Activated T-cell treated with anti-CD3 and anti-CD28 coated beads, Interleukin-2, amount 50 U/mL, for 48 hours (primary cell): Measurements from ENCODE around the gene ZEB2.

Source experiments
- DNase-seq, 2 experiments: peaks; one replicate each; pipeline ENCODE4 v3.0.0-alpha.2; 2020

ZEB2 gene

DNA sequence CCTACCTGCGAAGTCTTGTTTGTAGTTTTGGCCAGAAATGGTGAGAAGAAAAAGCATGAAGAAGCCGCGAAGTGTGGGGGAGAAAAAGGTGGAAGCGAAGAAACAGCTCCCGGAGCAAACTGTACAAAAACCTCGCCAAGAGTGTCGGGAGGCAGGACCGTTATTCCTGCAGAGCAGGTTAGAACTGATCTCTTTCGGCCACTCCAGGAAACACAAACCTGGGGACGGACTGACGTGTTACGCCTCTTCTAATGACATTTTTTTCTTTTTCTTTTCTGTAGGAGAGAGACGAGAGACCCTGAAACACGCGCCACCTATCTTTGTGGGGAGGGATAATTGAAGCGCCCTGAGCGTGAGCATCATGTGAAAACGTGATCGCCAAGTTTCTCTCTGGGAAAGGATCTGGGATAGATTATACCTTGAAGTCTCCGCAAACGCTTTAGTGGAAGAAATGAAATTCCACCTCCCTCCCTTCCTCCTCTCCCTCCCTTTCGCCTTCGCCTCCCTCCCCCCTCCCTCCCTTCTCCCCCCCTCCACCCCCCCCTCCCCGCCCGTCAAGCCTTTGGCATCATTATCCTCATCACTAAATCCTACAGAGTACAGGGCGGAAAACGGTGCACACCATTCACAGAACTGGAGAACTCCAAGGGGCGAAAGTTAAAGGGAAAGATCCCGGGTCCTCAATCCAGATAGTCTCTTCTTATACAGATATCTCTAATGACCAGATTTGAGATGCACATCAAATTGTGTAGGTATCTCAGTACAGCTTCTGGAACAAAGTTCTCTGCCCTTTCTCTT is at the start of gene ZEB2:
TSS of gene ZEB2 (minus strand) at position 186 of the 798 bp plus-strand sequence. CDS start 2,769 bp downstream, outside the sequence.
- DNase-seq = peak in 1 of 2 experiments; percentile 50

DNA sequence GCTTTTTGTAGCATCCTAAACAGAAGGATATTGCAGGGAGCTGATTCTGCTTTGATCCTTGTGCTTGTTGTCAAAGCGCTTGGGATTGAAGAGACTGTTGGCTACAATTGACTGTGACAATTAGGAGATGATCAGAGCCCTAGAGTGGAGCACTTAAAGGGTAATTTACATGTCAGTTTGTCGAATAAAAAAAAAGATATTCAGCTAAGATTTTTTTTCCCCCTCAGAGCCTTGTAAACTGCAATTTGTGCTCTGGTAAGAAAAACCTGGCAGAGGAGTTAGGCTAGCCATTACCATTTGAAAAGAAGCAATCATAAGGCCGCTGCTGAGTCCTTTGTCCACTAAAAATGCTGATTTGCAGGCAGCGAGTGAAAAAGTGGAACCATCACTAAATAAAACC is 47.8 kb upstream of the ZEB2 start:
- DNase-seq = no peak

DNA sequence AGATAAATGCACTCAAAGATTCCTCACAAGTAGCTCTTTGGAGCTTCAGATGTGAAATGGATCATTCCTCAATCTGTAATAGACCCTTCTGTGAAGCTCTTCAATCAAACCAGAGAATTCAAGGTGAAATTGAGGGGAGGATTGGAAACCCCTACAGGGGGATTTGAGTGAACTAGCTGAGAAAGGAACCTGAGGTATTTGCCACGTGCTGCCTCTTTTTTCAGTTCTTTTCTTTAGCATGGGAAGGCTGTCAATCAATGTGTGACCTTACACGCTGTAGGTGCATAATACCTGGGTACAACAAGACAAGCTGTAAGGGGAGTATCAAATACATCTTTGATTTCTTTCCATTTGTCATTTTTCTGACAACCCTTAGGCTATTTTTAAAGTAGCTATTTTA is 46.5 kb upstream of the ZEB2 start:
- no peak for DNase-seq

DNA sequence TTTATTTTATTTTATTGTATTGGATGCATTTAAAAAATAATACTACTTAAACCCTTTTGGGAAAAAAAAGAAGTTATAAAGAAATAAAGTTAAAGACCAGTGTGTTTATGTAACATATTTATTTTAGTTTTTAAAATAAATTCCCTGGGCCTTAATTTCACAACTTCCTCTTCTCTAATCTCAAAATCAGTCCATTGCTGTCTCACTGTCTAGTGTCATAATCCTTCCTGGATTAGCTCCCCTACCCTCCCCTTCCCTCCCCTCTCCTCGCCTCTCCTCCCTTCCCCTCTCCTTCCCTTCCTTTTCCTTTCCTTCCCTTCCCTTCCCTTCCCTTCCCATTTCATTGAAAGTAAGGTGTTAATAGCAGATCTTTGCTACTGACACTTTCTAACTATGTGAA is 40.3 kb upstream of the ZEB2 start:
- DNase-seq = no peak

DNA sequence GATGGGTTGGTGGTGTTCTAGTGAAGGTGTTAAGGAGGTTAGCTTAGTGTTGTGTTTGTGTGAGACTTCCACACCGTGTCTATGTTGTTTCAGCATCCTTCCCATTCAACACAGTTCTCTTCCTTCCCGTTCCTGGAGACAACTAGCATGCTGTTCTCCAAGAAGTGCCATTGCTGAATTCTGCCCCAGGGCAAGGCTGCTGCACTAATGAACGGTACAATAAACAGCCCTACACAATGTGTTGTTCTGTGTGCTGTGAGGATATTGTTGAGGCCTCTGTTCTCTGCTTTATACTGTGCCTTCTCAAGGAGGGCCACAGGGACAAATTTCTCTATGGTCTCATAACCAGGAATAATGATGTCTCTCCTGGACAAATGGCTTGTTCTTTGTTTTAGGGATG is 39.8 kb upstream of the ZEB2 start:
- DNase-seq = no peak

DNA sequence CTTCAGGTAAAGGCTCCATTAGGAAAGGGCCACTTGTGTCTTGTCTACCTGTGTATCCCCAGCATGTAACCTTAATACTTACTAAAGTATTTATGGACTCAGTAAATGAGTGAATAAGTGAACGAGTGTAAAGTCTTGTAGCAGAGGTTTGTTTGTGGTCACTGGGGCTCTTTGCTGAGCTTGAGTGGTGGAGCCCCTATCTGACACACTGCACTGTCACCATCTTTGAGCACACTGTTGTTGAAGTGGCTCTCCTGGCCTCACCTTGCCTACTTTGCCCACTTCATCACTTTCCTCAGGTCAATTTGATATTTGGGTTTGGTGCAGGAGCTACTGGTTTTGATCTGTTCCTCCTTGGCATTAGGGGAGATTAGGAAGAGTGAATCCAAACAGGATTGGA is 39.3 kb upstream of the ZEB2 start:
- DNase-seq = no peak

DNA sequence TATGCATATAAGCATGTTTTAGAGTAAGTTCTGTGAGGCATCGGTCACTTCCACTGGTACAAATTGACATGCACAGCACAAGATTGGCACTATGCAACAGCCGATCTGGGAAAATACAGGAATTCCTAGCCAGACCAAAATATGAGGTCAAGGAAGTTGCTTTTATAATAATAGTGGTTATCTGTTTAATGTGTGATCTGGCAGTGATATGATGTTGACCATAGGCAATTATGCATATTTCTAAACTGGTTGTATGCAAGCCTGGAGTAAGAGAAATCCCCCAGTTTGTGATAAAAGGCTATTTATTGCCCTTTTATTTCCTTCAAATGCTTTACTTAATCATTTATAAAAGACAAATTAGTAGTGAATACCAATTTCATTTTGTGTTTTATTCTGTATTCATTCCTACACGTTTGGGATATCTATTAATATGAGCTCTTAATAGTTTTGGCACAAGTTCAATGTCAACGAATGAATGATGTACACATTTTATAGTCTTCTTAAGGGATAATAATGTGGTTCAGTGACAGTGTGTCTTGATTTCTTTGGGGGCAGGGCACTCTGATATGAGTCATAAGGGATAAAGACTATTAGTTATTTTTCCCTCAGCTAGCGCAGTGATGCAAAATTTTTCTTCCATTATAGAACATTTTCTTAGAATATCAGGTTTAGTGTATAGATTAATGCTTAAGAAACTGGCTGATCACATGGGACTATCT is 34.7 kb upstream of the ZEB2 start:
- DNase-seq = no peak

DNA sequence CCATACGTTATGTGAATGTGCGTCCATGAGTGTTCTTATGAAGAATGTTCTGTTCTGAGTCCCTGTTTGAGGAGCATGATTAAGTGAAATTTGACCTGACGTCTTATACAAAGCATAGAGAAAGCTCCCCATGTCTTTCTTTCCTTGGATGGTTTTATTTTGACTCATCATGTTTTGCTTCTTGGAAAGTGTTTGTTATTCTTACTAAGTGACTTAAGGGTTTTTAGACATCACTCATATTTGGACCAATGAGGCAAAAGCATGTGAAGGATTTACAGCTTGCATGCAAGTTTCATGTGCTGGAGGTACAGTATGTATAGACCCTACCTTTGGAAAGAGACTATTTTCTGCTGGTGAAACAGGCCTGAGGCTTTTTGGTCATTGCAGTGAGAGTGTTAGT is 33.5 kb upstream of the ZEB2 start:
- DNase-seq = no peak

DNA sequence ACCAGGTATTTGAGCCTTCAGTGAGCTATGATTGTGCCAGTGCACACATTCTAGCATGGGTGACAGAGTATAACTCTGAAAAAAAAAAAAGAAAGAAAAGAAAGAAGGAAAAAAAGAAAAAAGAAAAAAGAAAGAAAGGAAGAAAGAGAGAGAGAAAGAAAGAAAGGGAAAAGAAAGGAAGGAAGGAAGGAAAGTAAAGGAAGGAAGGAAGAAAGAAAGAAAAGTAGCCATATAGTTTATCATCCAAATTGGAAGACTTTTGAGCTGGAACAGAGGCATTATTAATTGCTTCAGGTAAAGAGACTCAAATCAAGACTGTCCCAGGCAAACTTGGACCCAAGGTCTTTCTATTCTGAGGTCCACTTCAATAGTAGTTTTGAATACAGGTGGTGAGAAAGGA is 32.9 kb upstream of the ZEB2 start:
- no peak for DNase-seq

DNA sequence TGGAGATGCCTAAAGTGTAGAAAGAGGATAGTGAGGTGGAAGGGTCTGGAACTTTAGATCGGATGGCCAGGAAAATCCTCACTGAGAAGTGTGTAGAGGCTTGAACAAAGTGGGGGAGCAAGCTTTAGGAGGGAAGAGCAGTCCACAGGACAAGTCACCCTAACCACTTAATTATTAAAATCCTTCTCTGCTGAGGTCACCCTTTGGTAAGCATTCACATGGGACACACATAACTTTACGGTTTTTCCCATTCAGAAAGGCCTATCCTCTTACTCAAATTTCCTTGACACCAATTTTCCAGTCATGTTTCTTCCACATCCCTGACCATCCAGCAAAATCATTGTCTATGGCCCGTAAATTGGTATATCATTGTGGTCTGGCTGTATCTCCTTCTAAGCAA is 31.0 kb upstream of the ZEB2 start:
- no peak for DNase-seq

DNA sequence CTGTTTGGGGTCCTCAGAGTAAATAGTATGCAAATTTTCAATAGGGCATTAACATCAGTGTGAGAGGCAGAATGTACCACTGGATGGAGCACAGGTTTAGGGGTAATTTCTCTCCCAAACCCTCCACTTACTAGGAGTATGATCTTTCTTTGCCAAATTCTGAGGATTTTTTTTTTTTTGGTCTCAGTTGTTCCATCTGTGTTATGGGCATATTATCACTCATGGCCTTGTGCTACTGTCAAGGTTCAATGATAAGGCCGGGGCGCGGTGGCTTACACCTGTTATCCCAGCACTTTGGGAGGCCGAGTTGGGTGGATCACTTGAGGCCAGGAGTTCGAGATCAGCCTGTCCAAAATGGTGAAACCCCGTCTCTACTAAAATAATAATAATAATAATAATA is 30.2 kb upstream of the ZEB2 start:
- DNase-seq = no peak

DNA sequence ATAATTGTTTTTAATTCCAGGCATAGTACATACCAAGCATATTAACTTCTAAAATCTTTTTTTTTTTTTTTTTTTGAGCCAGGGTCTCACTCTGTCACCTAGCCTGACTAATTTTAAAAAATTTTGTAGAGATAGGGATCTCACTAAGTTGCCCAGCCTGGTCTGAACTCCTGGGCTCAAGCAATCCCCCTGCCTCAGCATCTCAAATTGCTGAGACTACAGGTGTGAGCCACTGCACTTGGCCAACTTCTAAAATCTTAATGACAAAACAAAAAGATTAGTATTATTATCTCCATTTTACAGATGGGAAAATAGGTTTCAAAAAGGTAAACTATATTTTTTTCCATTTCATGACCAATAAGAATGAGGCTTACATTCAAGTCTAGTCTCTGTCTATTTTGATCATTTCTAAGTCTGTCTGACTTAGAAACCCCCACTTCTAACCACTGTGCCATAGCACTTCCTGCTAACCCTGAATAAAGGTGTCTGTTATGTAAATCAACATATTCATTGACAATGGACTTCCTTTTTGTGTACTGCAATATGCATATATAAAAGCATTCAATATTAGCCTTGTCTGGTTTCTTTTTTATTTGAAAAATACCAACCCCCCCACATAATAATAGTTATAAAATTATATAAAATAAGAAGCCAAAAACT is 28.7 kb upstream of the ZEB2 start:
- no peak for DNase-seq

DNA sequence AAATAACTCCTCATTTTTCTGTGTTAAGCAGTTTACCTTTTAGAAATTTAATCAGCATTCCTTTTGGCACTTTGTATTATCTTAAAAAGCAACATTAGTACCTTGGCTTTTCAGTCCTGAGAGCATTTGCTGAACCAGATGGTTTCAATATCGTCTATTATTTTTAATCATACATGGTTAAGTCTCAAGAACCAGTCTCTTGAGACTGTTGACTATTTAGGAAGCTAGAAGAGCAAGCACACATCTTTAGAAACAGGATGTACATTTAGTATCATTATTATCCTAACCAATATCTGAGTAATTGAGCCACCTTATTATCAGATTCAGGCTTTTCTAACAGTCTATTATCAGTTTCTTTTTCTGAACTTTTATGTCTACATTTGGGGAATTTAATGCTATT is 28.2 kb upstream of the ZEB2 start:
- no peak for DNase-seq

DNA sequence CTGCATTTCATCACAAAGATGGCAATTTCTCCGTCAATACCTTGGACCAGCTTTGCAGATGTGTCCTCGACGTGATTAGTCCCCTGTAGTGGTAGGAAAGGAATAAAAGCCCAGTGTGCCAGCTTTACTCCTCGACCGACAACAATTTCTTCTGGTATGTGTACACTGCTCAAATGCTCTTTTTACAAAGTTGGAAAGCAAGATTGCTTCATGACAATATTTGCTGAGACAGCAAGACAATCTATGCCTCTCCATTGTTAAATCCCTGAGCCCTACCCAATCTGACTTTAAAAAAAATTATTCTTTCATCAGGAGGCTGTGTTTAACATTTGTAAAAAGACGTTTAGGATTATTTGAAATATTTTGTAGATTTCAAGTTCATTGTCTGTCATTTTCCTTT is 27.6 kb upstream of the ZEB2 start:
- no peak for DNase-seq

DNA sequence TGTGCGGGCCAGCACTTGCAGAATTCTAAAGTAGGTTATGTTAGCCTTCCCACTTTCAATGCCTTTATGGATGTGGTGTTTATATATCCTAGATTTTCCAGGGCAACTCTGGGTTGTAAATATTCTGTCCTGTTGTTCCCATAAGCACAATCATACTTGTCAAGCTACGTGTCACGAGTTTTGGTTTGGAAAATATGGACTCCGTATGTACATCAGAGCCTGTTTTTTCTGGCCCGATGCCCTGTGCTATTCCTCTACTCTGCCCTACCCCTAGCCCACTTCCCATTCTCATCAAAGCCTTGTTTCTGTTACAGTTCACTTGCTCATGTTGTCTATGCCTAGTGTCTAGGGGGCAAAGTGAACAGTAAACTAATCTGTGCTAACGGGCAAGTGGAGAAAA is 27.0 kb upstream of the ZEB2 start:
- DNase-seq = no peak

DNA sequence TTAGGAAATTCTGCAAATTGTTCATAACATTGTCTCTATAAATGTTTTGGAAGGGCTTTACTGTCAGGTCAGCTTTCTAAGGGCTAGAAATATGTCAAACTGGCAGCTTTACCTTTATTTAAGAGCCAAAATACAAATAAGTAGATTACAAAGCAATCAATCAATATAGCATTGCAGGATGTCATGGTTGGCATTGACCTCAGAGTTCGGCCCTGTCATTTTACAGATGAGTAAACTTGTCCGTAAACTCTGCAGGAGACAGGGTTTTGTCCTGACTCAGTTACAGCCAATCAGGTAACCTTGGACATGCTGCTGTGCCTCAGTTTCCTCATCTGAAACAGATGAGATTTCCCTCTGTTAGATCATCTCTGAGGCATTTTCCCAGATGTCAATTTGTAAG is 25.9 kb upstream of the ZEB2 start:
- no peak for DNase-seq

DNA sequence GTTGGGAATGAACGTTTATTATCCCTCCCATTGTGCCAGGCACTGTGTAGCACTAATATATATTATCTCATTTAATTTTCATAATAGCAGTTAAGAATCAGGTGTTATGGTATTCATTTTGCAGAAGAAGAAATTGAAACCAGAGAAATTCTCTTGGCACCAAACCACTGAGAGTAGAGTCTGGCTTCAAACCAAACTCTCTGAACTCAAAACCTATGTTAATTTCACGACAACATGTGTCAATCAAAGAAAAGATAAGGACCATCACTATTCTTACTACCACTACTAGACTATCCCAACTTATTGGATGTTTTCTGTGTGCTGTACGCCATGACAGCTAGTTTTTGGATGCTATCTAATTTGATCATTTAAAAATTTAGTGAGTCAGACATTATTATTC is 24.1 kb upstream of the ZEB2 start:
- no peak for DNase-seq

DNA sequence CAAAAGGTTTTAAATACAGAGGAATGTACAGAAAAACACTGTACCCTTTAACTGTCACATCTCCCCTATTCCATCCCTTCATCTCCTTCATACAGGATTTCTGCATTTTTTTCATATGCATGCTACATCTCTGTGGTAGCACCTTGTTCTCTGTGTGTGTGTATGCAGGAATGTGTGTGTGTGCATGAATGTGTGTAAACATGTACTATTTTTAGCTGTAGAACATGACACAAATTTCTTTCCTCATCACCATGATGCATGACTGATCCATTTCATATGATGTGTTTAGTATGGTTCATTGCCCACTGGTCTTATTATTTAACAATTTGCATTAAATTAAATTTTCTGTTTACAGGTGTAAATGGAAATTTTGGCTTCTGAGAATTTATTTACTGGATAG is 21.5 kb upstream of the ZEB2 start:
- DNase-seq = no peak

DNA sequence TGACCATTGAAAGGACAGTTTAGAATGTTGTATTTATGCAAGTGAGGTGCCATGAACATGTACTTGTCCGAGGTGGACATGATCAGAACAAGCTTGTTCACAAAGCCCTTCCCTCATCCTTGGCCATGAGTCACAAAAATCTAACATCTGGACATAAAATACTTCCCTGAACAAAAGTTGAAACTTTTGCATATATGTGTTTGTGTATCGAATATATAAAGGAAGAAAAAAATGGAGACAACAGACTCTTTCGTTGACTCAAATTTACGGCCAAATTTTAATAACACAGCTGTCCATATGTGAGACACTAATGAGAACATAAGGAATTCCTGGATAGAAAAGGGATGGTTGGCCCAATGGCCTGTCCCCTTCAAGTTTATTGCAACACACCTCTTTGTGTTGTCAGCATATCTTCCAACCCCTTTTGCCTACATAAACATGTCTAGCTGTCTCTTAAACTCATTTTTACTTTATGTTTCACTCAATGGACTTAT is 19.4 kb upstream of the ZEB2 start:
- DNase-seq = no peak

DNA sequence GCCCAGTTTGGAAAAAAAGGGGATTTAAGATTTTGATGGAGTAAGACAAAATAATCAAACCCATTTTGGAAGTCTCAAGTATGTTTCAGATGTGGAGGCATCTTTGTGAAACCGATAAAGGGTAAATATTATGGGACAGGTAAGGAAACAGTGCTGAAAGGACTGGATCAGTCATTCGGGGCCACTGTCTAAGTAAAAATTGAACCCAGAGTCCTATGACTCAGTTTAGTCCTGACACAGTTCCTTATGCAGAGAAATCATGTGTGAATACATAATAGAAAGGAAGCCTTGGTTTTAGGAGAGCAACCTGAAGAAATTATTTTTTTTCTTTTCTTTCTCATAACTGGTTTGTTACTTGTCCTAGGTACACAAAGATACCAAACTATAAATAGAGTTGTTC is 15.4 kb upstream of the ZEB2 start:
- DNase-seq = no peak

DNA sequence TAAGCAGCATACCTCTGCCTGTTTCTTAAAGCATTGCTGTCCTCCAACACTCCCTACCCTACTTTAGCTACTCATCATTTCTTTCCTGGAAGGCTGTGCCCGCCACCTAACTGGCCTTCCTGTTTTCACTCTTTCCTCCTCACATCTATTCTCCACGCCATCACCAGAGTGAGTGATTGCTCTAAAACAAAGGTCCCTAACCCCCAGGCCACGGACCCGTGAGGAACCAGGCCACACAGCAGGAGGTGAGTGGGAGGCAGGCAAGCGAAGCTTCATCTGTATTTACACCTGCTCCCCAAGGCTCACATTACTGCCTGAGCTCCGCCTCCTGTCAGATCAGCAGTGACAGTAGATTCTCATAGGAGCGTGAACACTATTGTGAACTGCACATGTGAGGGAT is 13.3 kb upstream of the ZEB2 start:
- DNase-seq = no peak

DNA sequence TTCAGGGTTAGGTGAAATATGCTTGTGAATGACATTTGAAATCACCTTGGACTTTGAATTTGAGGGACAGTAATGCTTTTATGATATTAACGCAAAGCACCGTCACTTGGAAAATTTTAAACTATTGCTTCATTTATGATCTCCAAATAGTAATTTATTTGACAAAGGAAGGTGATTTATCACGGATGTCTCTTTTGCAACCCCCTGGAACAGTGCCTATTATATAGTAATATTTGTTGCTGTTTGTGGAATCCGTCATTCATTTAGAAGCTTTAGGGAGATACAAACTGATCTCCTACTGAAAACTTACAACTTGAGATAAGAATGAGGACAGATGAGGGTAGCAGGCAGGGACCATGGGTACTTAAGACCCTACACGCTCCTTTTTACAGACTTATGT is 10.7 kb upstream of the ZEB2 start:
- DNase-seq = no peak

DNA sequence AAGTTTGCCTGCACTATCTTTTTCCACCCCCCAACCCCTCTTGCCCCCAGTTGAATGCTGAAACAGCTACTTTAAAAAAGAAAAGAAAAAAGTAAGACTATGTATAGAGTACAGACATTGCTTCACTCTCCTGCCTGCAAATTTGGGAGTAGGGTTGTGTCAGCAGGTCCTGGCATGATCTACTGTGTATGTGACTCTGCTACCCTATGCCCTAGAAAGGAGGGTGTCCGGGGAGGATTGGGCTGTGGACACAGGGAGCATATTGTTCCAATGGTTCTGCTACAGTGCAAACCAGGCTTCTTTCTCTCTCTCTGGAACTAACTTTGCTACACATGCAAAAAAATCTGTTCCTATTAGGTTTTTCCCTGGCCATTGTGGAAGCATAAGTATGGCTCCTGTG is 9.9 kb upstream of the ZEB2 start:
- DNase-seq = no peak

DNA sequence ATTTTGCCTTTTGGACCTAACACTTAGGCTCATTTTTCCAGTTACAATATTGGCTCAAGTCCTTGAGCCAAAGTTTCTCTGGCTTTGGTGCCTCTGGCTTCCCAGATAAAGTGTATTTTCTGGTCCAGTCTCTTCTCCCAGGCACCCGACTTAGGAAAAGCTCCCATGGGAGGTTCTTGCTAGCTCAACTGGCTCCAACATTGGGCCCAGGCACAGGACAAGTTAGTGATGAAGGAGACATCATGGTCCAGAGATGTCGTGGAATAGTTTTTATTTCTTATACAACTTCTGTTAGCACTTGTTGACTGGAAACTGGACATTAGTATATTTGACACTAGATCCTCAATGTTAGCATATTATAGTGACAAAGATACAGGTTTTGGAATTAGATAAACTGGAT is 8.2 kb upstream of the ZEB2 start:
- no peak for DNase-seq
